ENCODE measurements around the gene RNF112.

RNF112 gene

DNA sequence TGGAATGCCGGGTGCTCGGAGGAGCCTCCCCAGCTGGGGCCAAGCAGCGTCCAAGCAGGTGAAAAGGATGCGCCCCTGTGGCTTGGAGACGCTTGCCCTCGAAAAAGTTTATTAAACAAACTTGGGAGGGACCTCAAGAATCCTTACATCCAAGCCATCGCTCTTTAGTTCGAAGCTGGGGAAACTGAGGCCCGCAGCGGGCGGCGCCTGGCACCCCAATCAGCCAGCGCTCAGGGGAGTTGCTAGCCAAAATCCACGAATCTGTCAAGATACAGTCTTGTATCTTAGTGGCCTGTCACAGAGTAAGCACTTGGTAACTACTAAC, 48.0 kb upstream of the RNF112 start:
- Histone ChIP-seq H2AK5ac (ENCODE audit: low read length) (no peak overlapping the region), H3K23ac (ENCODE audit: low read length) (no peak overlapping the region), H2BK120ac (ENCODE audit: insufficient read depth, low read length, poor library complexity) (no peak overlapping the region), H3K4me2 (ENCODE audit: low read length) (peak overlapping the region; percentile 64), H2BK5ac (ENCODE audit: low read depth, low read length, poor library complexity) (no peak overlapping the region), H3K9ac (ENCODE audit: low read length) (no peak overlapping the region), H3K79me2 (ENCODE audit: control insufficient read depth, insufficient read depth, low read length, poor library complexity) (peaks cover 2% of the 10 kb centered on the region), H3K9me3 (ENCODE audit: insufficient read depth, low read depth, low read length) (peaks cover 2% of the 10 kb centered on the region), H3K27ac (ENCODE audit: low read depth, low read length) (no peak overlapping the region), H2AFZ (ENCODE audit: insufficient read depth, low read length, poor library complexity) (peak overlapping the region; percentile 26), H4K12ac (ENCODE audit: low read depth, low read length) (no peak overlapping the region), H4K91ac (ENCODE audit: low read depth, low read length) (no peak overlapping the region), H3K14ac (ENCODE audit: low read length) (no peak overlapping the region), H2BK12ac (ENCODE audit: low read length) (no peak overlapping the region), H3K4ac (ENCODE audit: low read depth, low read length) (no peak overlapping the region), H3K27me3 (ENCODE audit: insufficient read depth, low read length) (no peaks in the 10 kb centered on the region), H3K4me1 (ENCODE audit: control insufficient read depth in 1 of 2, insufficient read depth in 2 of 2, low read length in 2 of 2) (peaks cover 4% of the 10 kb centered on the region in 2 experiments), H3K79me1 (ENCODE audit: low read length) (peaks cover 8% of the 10 kb centered on the region), H3K18ac (ENCODE audit: low read length) (no peak overlapping the region), H4K8ac (ENCODE audit: low read depth, low read length) (peak overlapping the region; percentile 59), H3K4me3 (ENCODE audit: low read depth, low read length) (no peak overlapping the region), H3K36me3 (ENCODE audit: control insufficient read depth in 1 of 2, insufficient read depth in 2 of 2, low read length in 2 of 2) (no peaks in the 10 kb centered on the region)
- DNase-seq: no peak
- no CpG with 5 or more reads among the region's 14 CpGs for WGBS (ENCODE audit: extremely low coverage, insufficient coverage, insufficient read length)

DNA sequence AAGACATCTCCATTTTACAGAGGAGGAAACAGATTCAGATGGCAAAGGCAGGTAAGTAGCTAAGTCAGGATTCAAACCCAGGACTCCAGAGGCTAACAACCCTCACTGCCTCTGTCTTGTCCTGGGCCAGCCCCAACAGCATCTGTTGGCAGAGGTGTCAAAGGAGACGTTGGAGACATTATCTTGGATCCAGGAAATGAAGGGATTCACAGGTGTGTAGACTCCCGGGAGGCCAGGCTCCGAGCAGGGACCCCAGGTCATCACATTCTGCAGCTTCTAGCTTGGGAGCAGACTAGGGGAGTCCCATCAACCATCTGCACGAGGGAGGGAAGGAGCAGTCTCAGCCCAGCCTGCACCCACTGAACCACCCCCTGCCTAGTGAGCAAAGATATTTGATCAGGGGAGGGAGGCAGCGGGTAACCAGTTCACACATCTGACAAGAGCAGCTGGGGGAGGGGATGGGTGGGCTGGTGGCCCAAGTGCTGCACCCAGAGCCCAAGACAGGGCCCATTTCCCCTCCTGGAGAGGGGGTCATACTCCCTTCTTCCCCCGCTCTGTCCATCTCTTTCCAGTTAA, 47.5 kb upstream of the RNF112 start:
- H3K9ac ChIP-seq (ENCODE audit: low read length): no peak overlapping the region
- H3K4me1 ChIP-seq (ENCODE audit: control insufficient read depth in 1 of 2, insufficient read depth in 2 of 2, low read length in 2 of 2): peaks cover 4% of the 10 kb centered on the region in 2 experiments
- no peak overlapping the region for H4K91ac ChIP-seq (ENCODE audit: low read depth, low read length)
- no peak overlapping the region for H2BK5ac ChIP-seq (ENCODE audit: low read depth, low read length, poor library complexity)
- H3K9me3 ChIP-seq (ENCODE audit: insufficient read depth, low read depth, low read length): peaks cover 2% of the 10 kb centered on the region
- no peak overlapping the region for H2AFZ ChIP-seq (ENCODE audit: insufficient read depth, low read length, poor library complexity)
- no peak overlapping the region for H3K4me3 ChIP-seq (ENCODE audit: low read depth, low read length)
- H2BK120ac ChIP-seq (ENCODE audit: insufficient read depth, low read length, poor library complexity): no peak overlapping the region
- no peak for DNase-seq
- peaks cover 8% of the 10 kb centered on the region for H3K79me1 ChIP-seq (ENCODE audit: low read length)
- no peak overlapping the region for H2BK12ac ChIP-seq (ENCODE audit: low read length)
- H3K4me2 ChIP-seq (ENCODE audit: low read length): no peak overlapping the region
- H3K23ac ChIP-seq (ENCODE audit: low read length): no peak overlapping the region
- no peak overlapping the region for H3K27ac ChIP-seq (ENCODE audit: low read depth, low read length)
- H3K27me3 ChIP-seq (ENCODE audit: insufficient read depth, low read length): no peaks in the 10 kb centered on the region
- H3K18ac ChIP-seq (ENCODE audit: low read length): no peak overlapping the region
- H4K8ac ChIP-seq (ENCODE audit: low read depth, low read length): no peak overlapping the region
- no peak overlapping the region for H3K14ac ChIP-seq (ENCODE audit: low read length)
- H3K79me2 ChIP-seq (ENCODE audit: control insufficient read depth, insufficient read depth, low read length, poor library complexity): peaks cover 2% of the 10 kb centered on the region
- H4K12ac ChIP-seq (ENCODE audit: low read depth, low read length): no peak overlapping the region
- H3K4ac ChIP-seq (ENCODE audit: low read depth, low read length): no peak overlapping the region
- H3K36me3 ChIP-seq (ENCODE audit: control insufficient read depth in 1 of 2, insufficient read depth in 2 of 2, low read length in 2 of 2): no peaks in the 10 kb centered on the region
- WGBS (ENCODE audit: extremely low coverage, insufficient coverage, insufficient read length): no CpG with 5 or more reads among the region's 6 CpGs
- no peak overlapping the region for H2AK5ac ChIP-seq (ENCODE audit: low read length)

DNA sequence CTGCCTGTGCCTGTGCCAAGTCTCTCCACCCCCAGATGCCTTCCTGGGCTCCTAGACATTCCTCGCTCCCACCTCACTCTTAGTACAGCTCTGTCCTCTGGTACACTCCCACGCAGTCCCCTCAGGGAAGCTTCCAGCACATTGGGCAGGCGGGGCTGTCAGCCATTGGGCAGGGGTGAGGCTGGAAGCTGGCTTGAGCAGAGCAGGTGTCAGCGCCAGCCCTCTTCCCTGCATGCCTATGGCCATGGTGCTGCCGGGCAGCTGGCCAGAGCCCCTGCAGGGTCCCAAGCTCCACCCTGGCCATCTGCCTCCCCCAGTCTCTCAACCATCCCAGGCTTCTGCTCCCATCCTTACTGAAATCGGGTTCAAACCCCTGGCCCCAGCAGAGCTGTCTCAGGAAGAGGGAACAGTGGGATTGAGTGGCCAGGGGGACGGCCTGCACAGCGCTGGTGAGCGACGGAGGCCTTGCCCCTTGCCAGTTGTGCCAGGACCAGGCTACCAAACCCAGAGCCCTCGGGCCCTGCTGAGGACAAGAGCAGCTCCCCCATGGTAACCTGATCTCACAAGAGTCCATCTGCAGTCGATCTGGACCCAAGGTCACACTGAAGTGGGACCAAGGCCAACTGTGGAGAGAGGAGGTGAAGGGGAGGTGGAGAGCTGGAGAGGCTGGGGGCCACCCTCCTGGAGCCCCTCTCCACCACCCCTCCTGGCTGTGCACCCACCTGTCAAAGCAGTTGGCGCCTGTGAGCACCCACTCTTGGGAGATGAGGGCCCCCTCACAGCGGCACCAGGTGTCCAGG, 46.1 kb upstream of the RNF112 start:
- no peak overlapping the region for H2AK5ac ChIP-seq (ENCODE audit: low read length)
- no CpG with 5 or more reads among the region's 14 CpGs for WGBS (ENCODE audit: extremely low coverage, insufficient coverage, insufficient read length)
- H3K27me3 ChIP-seq (ENCODE audit: insufficient read depth, low read length): no peaks in the 10 kb centered on the region
- no peak overlapping the region for H3K23ac ChIP-seq (ENCODE audit: low read length)
- peaks cover 2% of the 10 kb centered on the region for H3K9me3 ChIP-seq (ENCODE audit: insufficient read depth, low read depth, low read length)
- no peak overlapping the region for H3K4me3 ChIP-seq (ENCODE audit: low read depth, low read length)
- H3K14ac ChIP-seq (ENCODE audit: low read length): no peak overlapping the region
- DNase-seq: no peak
- peaks cover 4% of the 10 kb centered on the region in 2 experiments for H3K4me1 ChIP-seq (ENCODE audit: control insufficient read depth in 1 of 2, insufficient read depth in 2 of 2, low read length in 2 of 2)
- H3K79me1 ChIP-seq (ENCODE audit: low read length): peaks cover 8% of the 10 kb centered on the region
- H4K8ac ChIP-seq (ENCODE audit: low read depth, low read length): no peak overlapping the region
- no peak overlapping the region for H3K9ac ChIP-seq (ENCODE audit: low read length)
- no peak overlapping the region for H4K12ac ChIP-seq (ENCODE audit: low read depth, low read length)
- H3K79me2 ChIP-seq (ENCODE audit: control insufficient read depth, insufficient read depth, low read length, poor library complexity): peaks cover 2% of the 10 kb centered on the region
- H3K4me2 ChIP-seq (ENCODE audit: low read length): no peak overlapping the region
- no peak overlapping the region for H2BK5ac ChIP-seq (ENCODE audit: low read depth, low read length, poor library complexity)
- H2BK12ac ChIP-seq (ENCODE audit: low read length): no peak overlapping the region
- H4K91ac ChIP-seq (ENCODE audit: low read depth, low read length): no peak overlapping the region
- H3K27ac ChIP-seq (ENCODE audit: low read depth, low read length): no peak overlapping the region
- H3K36me3 ChIP-seq (ENCODE audit: control insufficient read depth in 1 of 2, insufficient read depth in 2 of 2, low read length in 2 of 2): no peaks in the 10 kb centered on the region
- H3K18ac ChIP-seq (ENCODE audit: low read length): no peak overlapping the region
- no peak overlapping the region for H2AFZ ChIP-seq (ENCODE audit: insufficient read depth, low read length, poor library complexity)
- no peak overlapping the region for H2BK120ac ChIP-seq (ENCODE audit: insufficient read depth, low read length, poor library complexity)
- H3K4ac ChIP-seq (ENCODE audit: low read depth, low read length): no peak overlapping the region

DNA sequence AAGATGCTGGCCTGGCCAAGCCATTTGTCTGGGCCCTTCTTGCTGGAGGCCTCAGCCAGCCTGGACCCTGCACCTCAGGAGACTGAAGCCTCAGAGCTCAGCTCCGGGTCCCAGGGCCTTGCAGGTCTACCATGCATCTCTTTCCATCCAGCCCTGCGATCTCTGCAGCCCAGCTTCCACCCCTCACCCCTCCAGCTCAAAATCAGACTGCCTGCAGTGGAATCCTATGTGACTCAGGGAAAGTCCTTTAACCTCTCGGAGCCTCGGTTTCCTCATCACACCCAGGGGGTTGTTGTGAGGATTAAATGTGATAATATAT, 45.6 kb upstream of the RNF112 start:
- WGBS (ENCODE audit: extremely low coverage, insufficient coverage, insufficient read length): no CpG with 5 or more reads among the region's 4 CpGs

More for the DNA sequence above, 45.6 kb upstream of the RNF112 start:
- H3K27ac ChIP-seq (ENCODE audit: low read depth, low read length): no peak overlapping the region
- H3K14ac ChIP-seq (ENCODE audit: low read length): no peak overlapping the region
- H3K4me1 ChIP-seq (ENCODE audit: control insufficient read depth in 1 of 2, insufficient read depth in 2 of 2, low read length in 2 of 2): peaks cover 4 to 6% of the 10 kb centered on the region in 2 experiments
- H3K27me3 ChIP-seq (ENCODE audit: insufficient read depth, low read length): no peaks in the 10 kb centered on the region
- no peak overlapping the region for H2BK12ac ChIP-seq (ENCODE audit: low read length)
- peaks cover 8% of the 10 kb centered on the region for H3K79me1 ChIP-seq (ENCODE audit: low read length)
- no peak overlapping the region for H3K18ac ChIP-seq (ENCODE audit: low read length)
- H2BK120ac ChIP-seq (ENCODE audit: insufficient read depth, low read length, poor library complexity): no peak overlapping the region
- peaks cover 2% of the 10 kb centered on the region for H3K9me3 ChIP-seq (ENCODE audit: insufficient read depth, low read depth, low read length)
- H2AFZ ChIP-seq (ENCODE audit: insufficient read depth, low read length, poor library complexity): no peak overlapping the region
- no peak overlapping the region for H3K4me2 ChIP-seq (ENCODE audit: low read length)
- H3K4me3 ChIP-seq (ENCODE audit: low read depth, low read length): no peak overlapping the region
- H2AK5ac ChIP-seq (ENCODE audit: low read length): no peak overlapping the region
- no peak overlapping the region for H4K8ac ChIP-seq (ENCODE audit: low read depth, low read length)
- no peak overlapping the region for H3K4ac ChIP-seq (ENCODE audit: low read depth, low read length)
- peaks cover 2% of the 10 kb centered on the region for H3K79me2 ChIP-seq (ENCODE audit: control insufficient read depth, insufficient read depth, low read length, poor library complexity)
- H2BK5ac ChIP-seq (ENCODE audit: low read depth, low read length, poor library complexity): no peak overlapping the region
- H4K12ac ChIP-seq (ENCODE audit: low read depth, low read length): no peak overlapping the region
- no peak overlapping the region for H4K91ac ChIP-seq (ENCODE audit: low read depth, low read length)
- no peak overlapping the region for H3K23ac ChIP-seq (ENCODE audit: low read length)
- DNase-seq: no peak
- H3K9ac ChIP-seq (ENCODE audit: low read length): no peak overlapping the region
- no peaks in the 10 kb centered on the region for H3K36me3 ChIP-seq (ENCODE audit: control insufficient read depth in 1 of 2, insufficient read depth in 2 of 2, low read length in 2 of 2)
